Measurements from ENCODE around the gene EML5.
A peak's percentile ranks its signal among the peaks of the same experiment; 100 is the strongest.
"Not testable (repeated sequence)": the region's sequence is repeated elsewhere in the genome, so short reads cannot be mapped to it uniquely, and the experiment has no call there.

The EML5 gene

GRCh38 chr14:88799522-88799921 is 6.8 kb upstream of the EML5 start:
- DNase-seq: no peak

GRCh38 chr14:88798156-88798555 is 5.4 kb upstream of the EML5 start:
- DNase-seq: peak; percentile 99

- DNase-seq: no peak
Observed at GRCh38 chr14:88793259-88793625, 489 bp upstream of the EML5 start.

GRCh38 chr14:88791629-88792472 is 902 bp downstream of the EML5 start:
- peak; percentile 56 for DNase-seq

GRCh38 chr14:88791252-88791621 is 1.5 kb downstream of the EML5 start:
- DNase-seq: no peak

GRCh38 chr14:88790501-88791251 is 2.1 kb downstream of the EML5 start:
- peak; percentile 22 for DNase-seq

- DNase-seq: not testable (repeated sequence)
Observed at GRCh38 chr14:88789573-88789972, 3.2 kb downstream of the EML5 start.

- DNase-seq: no peak
Observed at GRCh38 chr14:88786715-88787114, 6.0 kb downstream of the EML5 start.

GRCh38 chr14:88785911-88786310 is 6.8 kb downstream of the EML5 start:
- DNase-seq: no peak

GRCh38 chr14:88775532-88775931 is 17.2 kb downstream of the EML5 start:
- no peak for DNase-seq

- DNase-seq: no peak
Observed at GRCh38 chr14:88770736-88771135, 22.0 kb downstream of the EML5 start.

GRCh38 chr14:88765130-88765529 is 27.6 kb downstream of the EML5 start:
- no peak for DNase-seq

- no peak for DNase-seq
Observed at GRCh38 chr14:88753873-88754272, 38.9 kb downstream of the EML5 start.

- no peak for DNase-seq
Observed at GRCh38 chr14:88750945-88751344, 41.8 kb downstream of the EML5 start.

GRCh38 chr14:88750413-88750812 is 42.3 kb downstream of the EML5 start:
- no peak for DNase-seq

- no peak for DNase-seq
Observed at GRCh38 chr14:88749139-88749538, 43.6 kb downstream of the EML5 start.

GRCh38 chr14:88748288-88748687 is 44.5 kb downstream of the EML5 start:
- DNase-seq: no peak

GRCh38 chr14:88746052-88746451 is 46.7 kb downstream of the EML5 start:
- no peak for DNase-seq

GRCh38 chr14:88737245-88737644 is 55.5 kb downstream of the EML5 start:
- no peak for DNase-seq

- no peak for DNase-seq
Observed at GRCh38 chr14:88733121-88733520, 59.6 kb downstream of the EML5 start.

- DNase-seq: no peak
Observed at GRCh38 chr14:88729159-88729558, 63.6 kb downstream of the EML5 start.

GRCh38 chr14:88727057-88727456 is 65.7 kb downstream of the EML5 start:
- DNase-seq: no peak

GRCh38 chr14:88710709-88711108 is 82.0 kb downstream of the EML5 start:
- DNase-seq: no peak

GRCh38 chr14:88707088-88707487 is 85.7 kb downstream of the EML5 start:
- DNase-seq: no peak

All from NCI-H524 treated with DMSO at 0.1 percent for 48 hours (cell line).